COLO829 (cell line): ENCODE data around the gene UNC13C.
"Not testable (repeated sequence)": the region's sequence is repeated elsewhere in the genome, so short reads cannot be mapped to it uniquely, and the experiment has no call there.

Experiments used
- DNase-seq: peaks from one replicate; pipeline ENCODE4 v3.0.0; 2012; ENCODE audit warnings: low spot score

The UNC13C gene

DNA sequence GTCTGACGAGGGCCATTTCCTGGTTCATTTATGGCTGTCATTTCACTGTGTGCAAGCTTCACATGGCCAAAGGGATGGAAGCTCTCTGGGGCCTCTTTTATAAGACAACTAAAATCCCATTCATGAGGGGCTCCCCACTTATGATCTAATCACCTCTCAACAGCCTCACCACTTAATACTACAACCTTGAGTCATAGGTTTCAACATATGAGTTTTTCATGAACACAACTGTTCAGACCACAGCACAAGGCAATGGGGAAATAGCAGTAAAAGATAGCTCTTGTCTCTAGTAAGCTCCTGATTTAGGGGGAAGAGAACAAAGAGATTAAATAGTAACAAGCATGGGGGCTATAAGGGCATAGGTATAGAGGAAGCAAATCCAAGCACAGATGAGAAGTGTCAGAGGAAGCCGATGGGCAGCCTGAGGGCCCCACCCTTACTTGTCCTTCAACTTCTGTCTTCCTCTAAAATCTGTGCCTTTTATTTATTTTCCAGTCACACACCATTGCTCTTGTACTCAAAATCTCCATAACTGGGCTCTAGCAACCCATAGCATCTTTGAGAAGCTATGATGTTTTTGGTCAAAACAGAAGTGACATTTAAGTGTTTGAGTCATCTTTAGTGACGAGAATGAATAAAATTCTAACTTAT is 329.1 kb downstream of the UNC13C start:
- no peak for DNase-seq

DNA sequence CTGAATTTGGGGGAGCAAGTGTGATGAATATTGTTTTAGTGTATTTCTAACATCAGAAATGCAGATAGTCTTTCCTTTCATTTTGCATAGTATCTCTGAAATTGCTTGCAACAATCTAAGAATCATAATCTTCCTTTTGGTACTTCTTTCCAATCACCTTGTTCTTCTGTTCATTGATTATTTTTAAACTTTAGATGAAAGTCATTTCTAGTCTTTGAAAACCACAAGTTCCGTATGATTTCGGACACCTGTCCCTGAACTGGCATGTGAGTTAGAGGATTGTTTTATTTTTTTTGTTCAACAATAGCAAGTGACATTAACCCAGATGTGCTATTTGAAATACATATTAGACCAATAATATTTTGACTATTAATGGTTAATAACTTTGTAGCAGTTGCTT is 329.7 kb downstream of the UNC13C start:
- DNase-seq: no peak

DNA sequence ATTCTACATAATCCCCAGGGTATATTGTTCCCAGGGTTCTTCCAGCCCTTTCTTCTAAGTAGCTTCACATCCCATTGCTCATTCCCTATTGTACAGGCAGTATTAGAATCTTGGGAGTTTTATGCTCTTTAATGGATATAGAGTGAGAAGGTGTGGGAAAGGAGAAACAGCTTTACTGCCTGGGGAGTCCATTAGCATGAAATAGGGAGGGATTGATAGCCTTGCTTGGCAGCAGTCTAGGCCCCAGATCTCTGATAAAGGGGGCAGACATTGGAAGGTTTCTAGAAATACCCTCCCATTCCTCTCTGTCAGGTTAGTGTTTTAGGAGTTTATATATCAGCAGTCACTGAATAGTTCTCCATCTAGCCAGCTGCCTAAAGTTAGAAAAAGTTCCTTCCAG is 334.3 kb downstream of the UNC13C start:
- no peak for DNase-seq

DNA sequence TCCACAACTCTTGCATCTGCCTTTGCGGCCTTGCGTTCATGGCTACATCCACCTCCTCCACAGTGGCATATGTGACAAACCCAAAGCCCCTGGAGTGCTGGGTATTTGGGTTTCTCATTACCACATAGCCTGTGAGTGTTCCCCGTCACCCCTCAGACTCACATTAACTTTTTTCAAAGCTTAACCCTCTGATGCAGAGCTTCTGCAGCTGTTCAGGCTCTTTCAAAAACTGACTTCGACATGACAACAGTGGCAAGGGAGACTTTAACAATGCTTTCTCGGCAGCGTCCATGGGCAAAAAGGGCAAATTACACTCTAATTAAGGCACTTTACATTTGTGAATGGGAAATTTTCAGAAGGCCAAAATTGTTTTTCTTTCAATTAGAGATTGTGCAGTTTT is 343.2 kb downstream of the UNC13C start:
- DNase-seq: no peak

DNA sequence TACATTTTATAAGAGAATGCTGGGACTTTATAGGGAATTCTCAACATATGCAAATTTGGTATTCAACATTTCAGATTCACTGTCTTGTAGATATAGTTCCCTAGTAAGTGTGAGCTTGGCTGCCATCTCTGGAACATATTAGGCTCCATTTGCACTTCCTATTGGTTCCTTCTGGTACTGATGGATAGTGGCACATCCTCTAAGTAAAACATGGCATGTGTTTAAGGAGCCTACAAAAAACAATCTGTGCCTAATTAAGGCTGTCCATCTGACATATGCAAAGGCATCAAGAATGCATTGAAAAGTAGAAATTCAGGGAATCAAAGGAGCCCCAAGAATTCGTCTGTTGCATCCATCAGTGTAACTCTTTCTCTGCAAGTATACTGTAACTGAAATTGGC is 344.1 kb downstream of the UNC13C start:
- DNase-seq: no peak

DNA sequence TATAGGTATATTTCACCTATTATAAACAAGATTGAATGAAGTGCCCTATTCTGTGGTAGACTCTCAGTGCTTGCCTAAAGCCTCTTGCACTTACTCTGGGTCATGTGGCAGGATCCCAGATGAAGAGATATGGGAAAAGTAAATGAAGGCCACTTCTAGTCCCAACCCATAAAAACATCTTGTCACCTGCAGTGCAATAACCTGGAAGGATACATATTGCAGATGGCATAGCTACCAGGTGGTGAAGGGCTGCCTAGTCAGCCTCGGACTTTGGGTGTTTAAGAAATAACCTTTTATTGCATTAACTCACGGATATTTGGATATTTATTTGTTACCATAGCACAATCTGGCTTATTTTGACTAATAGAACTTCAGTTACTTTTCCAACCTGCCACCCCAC is 367.1 kb downstream of the UNC13C start:
- DNase-seq: no peak

DNA sequence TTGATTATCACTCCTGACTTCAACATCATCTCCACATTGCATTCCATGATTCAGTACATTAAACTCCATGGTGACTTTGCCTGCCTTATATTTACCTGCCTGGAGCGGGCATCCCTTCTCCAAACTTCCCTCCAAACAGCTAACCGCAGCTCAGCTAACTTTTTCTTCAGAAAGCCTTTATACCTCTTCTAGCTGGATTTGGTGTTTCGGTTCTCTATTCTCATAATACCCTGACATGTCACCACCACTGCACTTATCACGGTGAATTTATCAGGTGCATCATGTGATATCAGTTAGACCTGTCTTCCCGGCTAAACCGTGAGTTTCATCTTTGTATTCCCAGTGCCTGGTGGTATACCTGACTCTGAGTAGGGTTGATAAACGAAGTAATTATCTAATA is 367.6 kb downstream of the UNC13C start:
- no peak for DNase-seq

DNA sequence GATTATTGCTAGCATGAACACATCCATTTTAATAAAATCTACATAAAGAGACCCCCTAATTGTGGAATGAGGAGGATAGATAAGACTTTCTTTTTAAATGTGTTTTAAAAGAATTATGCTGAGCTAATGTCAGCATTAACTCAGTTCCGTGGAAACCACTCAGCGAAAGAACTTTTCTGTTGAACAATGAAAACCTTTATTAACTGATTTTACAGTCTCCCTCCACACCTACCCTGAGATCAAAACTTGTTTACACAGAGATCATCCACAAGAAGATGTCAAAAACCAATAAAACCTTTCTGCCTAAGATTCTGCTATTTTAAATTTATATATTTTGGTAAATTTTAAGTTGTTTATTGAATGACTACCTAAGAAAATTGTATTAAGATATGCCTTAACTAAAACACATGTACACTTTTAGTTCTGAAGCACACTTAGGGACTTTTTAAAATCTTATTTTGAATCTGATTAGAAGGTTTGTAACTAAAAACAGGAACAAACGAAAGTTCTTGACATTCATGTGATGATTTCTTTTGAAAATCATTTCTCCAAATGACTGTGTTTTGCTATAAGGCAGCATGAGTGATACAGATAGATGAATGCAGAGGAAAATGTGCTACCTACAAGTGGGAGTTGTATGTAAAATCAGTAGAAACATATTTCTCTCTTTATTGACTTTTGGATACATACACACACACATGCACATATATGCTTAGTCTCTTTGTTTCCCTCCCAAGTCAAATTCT is 369.0 kb downstream of the UNC13C start:
- no peak for DNase-seq

DNA sequence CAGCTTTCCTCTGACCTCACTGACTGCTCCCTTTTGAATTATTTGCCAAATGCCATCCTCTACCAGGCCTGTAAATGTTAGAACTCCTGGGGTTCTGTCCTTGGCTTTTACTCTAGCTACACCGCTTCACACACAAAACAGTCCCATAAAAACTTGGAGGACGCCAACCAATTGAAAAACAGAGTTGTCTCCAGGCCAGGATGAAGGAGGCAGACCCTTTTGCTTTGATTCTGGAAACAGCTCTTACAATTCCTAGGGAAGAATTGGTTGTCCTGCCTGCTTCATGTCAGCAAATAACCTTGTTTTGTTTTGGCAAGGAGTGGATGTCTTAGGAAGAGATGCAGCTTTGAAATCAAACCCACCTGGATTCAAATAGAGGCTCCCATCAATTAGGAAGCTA is 375.5 kb downstream of the UNC13C start:
- DNase-seq: no peak

DNA sequence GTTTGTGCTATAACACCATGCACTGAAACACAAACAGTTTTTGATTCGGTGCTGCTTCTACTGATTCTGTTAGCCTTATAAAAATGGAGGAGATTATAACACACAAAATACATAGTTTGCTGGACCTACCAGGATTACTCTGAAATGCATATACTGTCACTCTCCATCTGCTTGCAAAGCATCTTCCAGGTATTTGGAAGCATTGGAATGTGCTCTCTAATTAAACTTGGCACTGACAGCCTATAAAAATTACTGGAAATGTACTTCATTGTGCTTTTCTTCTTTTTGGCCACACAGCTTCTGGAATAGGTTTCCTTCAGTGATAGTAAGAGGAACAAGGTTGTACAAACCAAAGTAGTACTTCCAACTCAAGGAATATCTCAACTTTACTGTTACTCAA is 376.1 kb downstream of the UNC13C start:
- no peak for DNase-seq

DNA sequence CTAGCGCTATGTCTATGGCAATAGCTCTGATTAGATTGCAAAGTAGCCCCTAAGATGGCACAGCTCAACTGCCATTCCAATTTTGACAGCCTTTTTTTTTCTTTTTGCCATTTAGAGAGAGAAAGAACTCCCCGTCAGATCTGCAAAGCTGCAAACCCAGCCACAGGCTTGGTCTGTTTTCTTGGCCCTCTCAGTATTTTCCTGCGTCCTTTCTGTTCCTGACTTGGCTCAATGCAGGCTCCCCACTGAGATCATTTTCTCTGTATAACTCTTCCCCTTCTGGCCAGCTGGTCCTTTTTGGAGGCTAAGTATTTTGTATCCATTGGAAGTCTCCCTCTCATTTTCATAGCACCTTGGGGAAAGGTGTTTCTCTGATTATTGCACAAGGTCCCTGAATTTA is 386.7 kb downstream of the UNC13C start:
- no peak for DNase-seq

DNA sequence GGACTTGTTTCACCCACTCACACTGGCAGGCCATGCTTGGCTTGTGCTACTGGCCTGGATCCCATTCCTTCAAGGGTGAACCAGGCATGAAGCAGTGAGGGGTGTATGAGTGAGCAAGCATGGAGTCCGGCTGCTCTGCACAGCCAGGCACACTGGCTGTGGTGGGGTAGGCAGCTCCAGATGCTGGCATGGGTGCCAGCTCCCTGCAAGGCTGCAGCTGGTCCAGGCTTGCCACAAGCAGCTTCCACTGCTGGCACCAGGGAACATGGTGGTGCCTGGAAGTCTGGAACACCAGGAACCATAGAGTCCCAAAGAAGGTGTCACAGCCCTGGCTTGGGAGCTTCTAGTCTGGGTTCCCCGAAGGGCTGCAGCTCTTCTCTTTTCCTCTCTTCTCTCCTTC is 395.1 kb downstream of the UNC13C start:
- no peak for DNase-seq

DNA sequence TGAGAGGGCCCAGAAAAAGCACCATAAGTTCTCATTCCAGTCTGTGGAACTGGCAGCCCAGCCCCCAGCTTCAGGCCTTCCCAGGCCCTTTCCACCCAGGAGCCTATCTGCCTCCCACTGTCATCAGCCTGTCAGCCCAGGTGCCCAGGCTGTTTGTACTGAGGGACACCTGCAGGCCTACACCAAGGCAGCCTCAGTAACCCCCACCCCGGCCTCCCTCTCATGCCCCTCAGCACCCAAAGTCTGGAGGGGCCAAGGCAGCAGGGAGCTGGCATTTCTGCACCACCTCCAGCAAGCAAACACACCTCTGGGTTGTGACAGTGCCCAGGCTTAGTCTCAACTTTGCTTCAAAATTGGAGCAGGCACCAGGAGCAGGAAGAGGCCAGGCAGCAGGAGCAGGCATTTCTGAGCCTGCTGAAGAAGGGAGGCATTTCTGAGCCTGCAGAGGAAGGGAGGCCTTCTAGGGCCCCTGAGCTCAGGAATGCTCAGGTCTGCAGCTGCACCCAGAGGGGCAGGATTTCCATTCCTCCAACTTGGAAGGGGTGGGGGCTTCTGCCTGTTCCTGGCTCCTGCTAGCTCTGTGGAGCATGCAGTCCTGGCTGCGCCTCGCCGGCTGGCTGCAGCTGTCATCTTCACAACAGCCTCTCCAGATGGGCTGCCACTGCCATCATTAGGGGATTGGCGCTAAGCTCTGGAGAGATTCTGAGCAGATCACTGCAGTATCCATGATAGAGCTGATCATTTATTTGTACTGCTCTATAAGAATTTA is 396.1 kb downstream of the UNC13C start:
- DNase-seq: no peak

DNA sequence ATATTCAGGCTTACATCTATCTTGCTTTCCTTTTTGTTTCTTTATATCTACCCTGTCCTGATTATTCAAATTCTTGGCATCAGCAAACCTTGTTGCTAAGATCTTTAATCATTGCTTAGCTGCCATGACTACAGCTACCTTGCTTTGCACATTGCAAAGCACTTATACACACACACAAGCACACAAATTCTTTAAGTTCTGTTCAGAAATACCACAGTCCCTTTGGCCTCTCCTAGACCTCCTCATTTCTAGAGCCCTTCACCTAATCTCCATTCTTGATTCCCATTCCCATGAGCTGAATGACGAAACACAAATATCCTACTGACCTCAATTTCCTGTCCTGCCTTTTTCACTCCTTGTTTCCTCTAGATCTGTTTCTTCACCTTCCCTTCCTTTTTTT is 409.6 kb downstream of the UNC13C start:
- no peak for DNase-seq

DNA sequence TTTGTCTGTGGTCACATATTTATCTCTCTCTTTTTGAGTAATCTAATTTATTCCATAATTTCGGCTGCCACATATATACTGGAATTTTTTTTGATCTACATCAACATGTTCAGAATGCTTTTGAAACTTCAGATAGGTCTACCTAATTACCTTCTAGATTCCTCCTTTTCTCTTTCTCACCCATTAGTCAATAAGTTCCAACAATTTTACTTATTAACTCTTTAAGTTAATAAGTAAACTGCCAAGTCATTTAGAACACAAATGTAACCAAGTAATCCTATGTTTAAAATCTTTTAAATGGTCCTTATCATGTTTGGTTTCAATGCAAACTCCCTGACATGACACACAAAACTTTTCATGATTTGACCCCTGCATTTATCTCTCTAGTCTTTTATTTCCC is 410.5 kb downstream of the UNC13C start:
- no peak for DNase-seq

DNA sequence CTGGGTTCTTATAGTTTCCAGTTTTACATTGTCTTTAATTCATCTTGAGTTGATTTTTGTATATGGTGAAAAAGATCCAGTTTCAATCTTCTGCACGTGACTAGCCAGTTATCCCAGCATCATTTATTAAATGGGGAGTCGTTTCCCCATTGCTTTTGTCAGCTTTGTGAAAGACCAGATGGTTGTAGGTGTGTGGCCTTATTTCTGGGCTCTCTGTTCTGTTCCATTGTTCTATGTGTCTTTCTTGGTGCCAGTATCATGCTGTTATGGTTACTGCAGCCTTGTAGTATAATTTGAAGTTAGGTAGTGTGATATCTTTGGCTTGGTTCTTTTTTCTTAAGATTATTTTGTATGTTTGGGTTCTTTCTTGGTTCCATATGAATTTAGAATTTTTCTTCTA is 432.2 kb downstream of the UNC13C start:
- no peak for DNase-seq

DNA sequence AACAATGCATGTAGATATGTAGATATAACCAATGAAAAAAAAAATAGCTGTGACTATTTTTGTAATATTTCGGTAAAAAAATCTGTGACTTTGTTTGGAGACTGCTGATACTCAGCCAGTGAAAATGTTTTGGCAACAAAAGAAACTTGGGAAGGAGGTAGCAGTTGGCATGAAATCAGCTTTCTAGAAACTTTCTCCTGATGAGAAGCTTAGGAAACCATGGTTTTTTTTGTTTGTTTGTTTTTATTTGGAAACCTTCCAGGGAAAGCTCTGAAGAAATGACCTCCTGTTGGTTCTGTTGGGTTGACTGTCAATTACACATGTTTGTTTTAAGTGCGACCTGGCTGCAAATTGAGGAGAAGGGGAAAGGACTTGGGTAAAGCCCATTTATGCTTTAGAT is 445.9 kb downstream of the UNC13C start:
- no peak for DNase-seq

DNA sequence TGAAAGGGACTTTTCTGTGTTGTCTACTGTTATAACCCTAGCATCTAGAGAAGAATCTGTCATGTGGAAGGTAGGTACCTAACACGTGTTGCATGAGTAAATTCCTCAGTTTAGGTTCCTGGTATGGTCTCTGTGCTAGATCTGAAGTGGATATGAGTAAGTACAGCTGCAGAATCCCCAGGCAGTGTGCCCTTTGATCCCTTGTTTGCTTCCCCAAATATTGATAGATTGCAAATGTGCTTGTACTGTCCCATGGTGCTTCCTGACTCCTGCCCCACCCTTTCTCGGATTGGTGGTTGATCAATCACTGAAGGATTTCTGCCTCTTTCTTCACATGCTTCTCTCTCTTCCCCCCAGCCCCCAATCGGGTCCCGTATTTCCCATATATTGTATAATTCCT is 450.4 kb downstream of the UNC13C start:
- no peak for DNase-seq

DNA sequence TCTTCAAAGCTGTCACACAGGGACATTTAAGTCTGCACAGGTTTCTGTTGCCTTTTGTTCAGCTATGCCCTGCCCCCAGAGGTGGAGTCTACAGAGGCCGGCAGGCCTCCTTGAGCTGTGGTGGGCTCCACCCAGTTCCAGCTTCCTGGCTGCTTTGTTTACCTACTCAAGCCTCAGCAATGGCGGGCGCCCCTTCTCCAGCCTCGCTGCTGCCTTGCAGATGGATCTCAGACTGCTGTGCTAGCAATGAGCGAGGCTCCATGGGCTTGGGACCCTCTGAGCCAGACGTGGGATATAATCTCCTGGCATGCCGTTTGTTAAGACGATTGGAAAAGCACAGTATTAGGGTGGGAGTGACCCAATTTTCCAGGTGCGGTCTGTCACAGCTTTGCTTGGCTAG is 472.0 kb downstream of the UNC13C start:
- not testable (repeated sequence) for DNase-seq

DNA sequence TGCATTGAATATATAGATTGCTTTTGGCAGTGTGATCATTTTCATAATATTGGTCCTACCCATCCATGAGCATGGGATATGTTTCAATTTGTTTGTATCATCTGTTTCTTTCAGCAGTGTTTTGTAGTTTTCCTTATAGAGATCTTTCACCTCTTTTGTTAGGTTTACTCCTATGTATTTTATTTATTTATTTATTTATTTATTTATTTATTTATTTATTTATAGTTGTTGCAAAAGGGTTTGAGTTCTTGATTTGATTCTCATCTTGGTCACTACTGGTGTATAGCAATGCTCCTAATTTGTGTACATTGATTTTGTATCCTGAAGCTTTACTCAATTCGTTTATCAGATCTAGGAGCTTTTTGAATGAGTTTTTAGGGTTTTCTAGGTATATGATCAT is 478.2 kb downstream of the UNC13C start:
- no peak for DNase-seq

DNA sequence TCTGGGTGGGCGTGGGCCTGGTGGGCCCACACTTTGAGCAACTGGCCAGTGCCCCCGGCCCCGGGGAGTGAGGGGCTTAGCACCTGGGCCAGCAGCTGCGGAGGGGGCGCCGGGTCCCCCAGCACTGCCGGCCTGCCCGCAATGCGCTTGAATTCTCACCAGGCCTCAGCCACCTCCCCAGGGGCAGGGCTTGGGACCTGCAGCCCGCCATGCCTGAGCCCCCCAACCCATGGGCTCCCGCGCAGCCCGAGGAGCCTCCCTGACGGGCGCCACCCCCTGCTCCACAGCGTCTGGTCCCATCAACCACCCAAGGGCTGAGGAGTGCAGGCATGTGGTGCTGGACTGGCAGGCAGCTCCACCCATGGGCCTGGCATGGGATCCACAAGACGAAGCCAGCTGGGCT is 484.3 kb downstream of the UNC13C start:
- no peak for DNase-seq

DNA sequence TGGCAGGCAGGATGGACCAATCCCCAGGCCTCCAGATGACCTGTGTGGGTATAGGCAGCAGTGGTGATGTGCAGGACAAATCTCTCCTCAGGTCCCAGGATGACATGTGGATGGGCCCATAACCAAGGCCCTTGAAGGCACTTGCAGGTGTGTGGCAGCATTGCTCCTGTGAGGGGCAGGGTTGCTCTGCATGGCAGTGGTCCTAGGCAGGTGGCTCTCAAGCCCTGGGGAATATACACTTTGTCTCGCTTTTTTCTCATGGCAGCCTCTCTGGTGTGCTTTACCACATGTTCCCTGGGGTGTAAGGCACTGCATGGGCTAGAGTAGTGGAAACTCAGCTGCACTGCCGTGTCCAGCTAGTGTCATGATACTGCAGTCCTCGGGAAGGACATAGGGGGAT is 503.6 kb downstream of the UNC13C start:
- no peak for DNase-seq

DNA sequence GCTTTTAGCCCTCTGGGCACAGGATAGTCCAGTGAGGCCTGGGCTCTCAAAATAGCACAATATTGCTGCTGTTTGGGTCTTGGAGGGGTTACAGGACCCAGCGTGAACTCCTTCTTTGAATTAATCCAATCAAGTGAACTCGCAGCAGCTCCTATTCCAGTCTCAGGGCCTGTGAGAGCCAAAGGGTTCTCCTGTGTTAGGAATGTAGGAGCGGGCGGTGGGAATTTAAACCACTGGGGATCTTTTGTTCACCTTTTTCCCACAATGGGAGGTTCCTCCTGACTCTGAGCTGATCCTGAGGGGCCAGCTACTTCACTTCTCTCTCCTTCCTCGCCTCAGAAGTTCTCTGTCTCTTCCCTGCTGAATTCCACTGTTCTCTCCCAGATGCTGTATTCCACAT is 504.0 kb downstream of the UNC13C start:
- DNase-seq: no peak
